GM11168 (cell line): ENCODE measurements around the gene COPZ2.
"Not testable (repeated sequence)": the region's sequence is repeated elsewhere in the genome, so short reads cannot be mapped to it uniquely, and the experiment has no call there.

Experiments used
- in situ Hi-C: fragments of 300-500 bp; cut with MboI; formaldehyde crosslinking; loops from one replicate; pipeline ENCODE4 v1.12.0; 2022; ENCODE audit warnings: low sequenced_read_pairs; ENCODE audit not compliant: unreplicated experiment

The COPZ2 gene

GRCh38 chr17:48036693-48037035 lies 933 bp downstream of the COPZ2 start:
- in situ Hi-C loops = no loop called here

- in situ Hi-C loops = loop anchor here (5.0 kb wide), 1 partner anchor 33 kb away; no protein-coding TSS in a partner anchor
Measured at GRCh38 chr17:48034734-48035133, 2.9 kb downstream of the COPZ2 start.

- in situ Hi-C loops = loop anchor here (5.0 kb wide), 1 partner anchor 35 kb away; no protein-coding TSS in a partner anchor
Measured at GRCh38 chr17:48031966-48032365, 5.6 kb downstream of the COPZ2 start.

- in situ Hi-C loops = loop anchor here (5.0 kb wide), 1 partner anchor 37 kb away; no protein-coding TSS in a partner anchor
Measured at GRCh38 chr17:48030531-48030930, 7.1 kb downstream of the COPZ2 start.

GRCh38 chr17:48028736-48029135 lies 8.9 kb downstream of the COPZ2 start:
- in situ Hi-C loops = no loop called here

- in situ Hi-C loops = no loop called here
Measured at GRCh38 chr17:48027322-48027981, 10.1 kb downstream of the COPZ2 start.

GRCh38 chr17:48026502-48027321 lies 10.9 kb downstream of the COPZ2 start:
- in situ Hi-C loops = no loop called here

- in situ Hi-C loops = no loop called here
Measured at GRCh38 chr17:48025904-48026501, 11.6 kb downstream of the COPZ2 start.

GRCh38 chr17:48025040-48025903 lies 12.3 kb downstream of the COPZ2 start:
- in situ Hi-C loops = no loop called here

GRCh38 chr17:48024149-48025039 lies 13.2 kb downstream of the COPZ2 start:
- in situ Hi-C loops = no loop called here

- in situ Hi-C loops = no loop called here
Measured at GRCh38 chr17:48023400-48024148, 14.0 kb downstream of the COPZ2 start.

- in situ Hi-C loops = no loop called here
Measured at GRCh38 chr17:48022901-48023300, 14.7 kb downstream of the COPZ2 start.

GRCh38 chr17:48021934-48022333 lies 15.7 kb downstream of the COPZ2 start:
- in situ Hi-C loops = no loop called here

GRCh38 chr17:48017817-48018158 lies 19.8 kb downstream of the COPZ2 start:
- in situ Hi-C loops = not testable (repeated sequence)

- in situ Hi-C loops = no loop called here
Measured at GRCh38 chr17:48016112-48016511, 21.5 kb downstream of the COPZ2 start.

GRCh38 chr17:48014595-48015111 lies 22.9 kb downstream of the COPZ2 start:
- in situ Hi-C loops = loop anchor here (5.0 kb wide), 1 partner anchor 37 kb away; no protein-coding TSS in a partner anchor

- in situ Hi-C loops = loop anchor here (5.0 kb wide), 1 partner anchor 37 kb away; no protein-coding TSS in a partner anchor
Measured at GRCh38 chr17:48013876-48014594, 23.6 kb downstream of the COPZ2 start.

GRCh38 chr17:48012654-48013053 lies 24.9 kb downstream of the COPZ2 start:
- in situ Hi-C loops = loop anchor here (5.0 kb wide), 1 partner anchor 35 kb away; no protein-coding TSS in a partner anchor
